Coronary artery (tissue), 2 donors: Measurements from ENCODE around the gene RNF13.
"Not testable (repeated sequence)": the region's sequence is repeated elsewhere in the genome, so short reads cannot be mapped to it uniquely, and the experiment has no call there.

Experiments used
- DNase-seq: peaks from one replicate; pipeline ENCODE4 v3.0.0-alpha.2; 2017; ENCODE audit warnings: low spot score
- H3K27ac ChIP-seq, 2 donors: fragments of 200-600 bp; sonication (generic); one replicate each; pipeline ENCODE4 v1.5.1; 2016 to 2019
- H3K4me3 ChIP-seq: fragments of 200-600 bp; sonication (generic); 2 replicates; pipeline ENCODE4 v1.5.1; 2016; ENCODE audit warnings: mild to moderate bottlenecking, moderate library complexity
- TF ChIP-seq, protein P1 (sequence below): fragments of 200-600 bp; sonication (generic); IDR thresholded peaks from one replicate; pipeline ENCODE4 v1.5.1; 2019; ENCODE audit warnings: antibody characterized with exemption

The RNF13 gene

GRCh38 chr3:149881879-149882278 lies 68.9 kb downstream of the RNF13 start:
- no peak overlapping the region for H3K4me3 ChIP-seq
- no peak for DNase-seq
- TF ChIP-seq, protein P1, sequence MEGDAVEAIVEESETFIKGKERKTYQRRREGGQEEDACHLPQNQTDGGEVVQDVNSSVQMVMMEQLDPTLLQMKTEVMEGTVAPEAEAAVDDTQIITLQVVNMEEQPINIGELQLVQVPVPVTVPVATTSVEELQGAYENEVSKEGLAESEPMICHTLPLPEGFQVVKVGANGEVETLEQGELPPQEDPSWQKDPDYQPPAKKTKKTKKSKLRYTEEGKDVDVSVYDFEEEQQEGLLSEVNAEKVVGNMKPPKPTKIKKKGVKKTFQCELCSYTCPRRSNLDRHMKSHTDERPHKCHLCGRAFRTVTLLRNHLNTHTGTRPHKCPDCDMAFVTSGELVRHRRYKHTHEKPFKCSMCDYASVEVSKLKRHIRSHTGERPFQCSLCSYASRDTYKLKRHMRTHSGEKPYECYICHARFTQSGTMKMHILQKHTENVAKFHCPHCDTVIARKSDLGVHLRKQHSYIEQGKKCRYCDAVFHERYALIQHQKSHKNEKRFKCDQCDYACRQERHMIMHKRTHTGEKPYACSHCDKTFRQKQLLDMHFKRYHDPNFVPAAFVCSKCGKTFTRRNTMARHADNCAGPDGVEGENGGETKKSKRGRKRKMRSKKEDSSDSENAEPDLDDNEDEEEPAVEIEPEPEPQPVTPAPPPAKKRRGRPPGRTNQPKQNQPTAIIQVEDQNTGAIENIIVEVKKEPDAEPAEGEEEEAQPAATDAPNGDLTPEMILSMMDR = no peak
- no peak overlapping the region for H3K27ac ChIP-seq

DNA sequence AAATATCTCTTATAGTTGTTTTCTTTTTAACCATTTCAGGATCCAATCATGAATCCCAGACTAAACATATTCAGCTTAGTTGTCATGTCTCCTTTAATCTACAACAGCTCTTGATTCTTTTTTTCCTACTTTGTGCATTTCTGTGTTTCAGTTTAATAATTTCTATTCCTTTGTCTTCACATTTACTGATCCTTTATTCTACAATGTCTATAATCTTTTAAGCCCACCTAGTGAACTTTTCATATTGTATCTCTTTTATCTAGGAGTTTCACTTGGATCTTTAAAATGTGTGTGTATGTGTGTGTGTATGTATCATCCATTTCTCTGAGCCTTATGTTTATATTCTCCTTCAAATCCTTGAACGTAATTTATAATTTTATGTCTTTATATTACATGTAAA lies 70.1 kb downstream of the RNF13 start:
- TF ChIP-seq, protein P1 = no peak
- H3K4me3 ChIP-seq = no peak overlapping the region
- no peak for DNase-seq
- H3K27ac ChIP-seq = no peak overlapping the region

DNA sequence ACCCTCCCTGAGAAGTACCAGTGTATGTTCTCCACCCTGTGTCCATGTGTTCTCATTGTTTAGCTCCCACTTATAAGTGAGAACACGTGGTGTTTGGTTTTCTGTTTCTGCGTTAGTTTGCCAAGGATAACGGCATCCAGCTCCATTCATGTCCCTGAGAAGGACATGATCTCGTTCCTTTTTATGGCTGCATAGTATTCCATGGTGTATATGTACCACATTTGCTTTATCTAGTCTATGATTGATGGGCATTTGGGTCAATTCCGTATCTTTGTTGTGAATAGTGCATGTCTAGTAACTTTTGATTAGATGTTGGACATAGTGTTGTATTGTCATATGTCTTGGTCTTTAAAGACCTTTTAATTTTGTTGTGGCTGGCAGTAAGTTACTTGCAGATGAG lies 70.8 kb downstream of the RNF13 start:
- not testable (repeated sequence) for DNase-seq, H3K4me3 ChIP-seq, H3K27ac ChIP-seq

DNA sequence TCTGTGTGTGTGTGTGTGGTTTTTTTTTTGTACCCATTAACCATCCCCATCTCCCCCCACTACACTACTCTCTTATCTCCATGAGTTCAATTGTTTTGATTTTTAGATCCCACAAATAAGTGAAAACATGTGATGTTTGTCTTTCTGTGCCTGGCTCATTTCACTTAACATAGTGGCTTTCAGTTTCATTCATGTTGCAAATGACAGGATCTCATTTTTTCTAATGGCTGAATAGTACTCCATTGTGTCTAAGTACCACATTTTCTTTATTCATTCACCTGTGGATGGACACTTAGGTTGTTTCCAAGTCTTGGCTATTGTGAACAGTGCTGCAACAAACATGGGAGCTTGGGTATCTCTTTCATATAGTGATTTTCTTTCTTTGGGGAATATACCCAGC lies 71.8 kb downstream of the RNF13 start:
- DNase-seq, H3K4me3 ChIP-seq, H3K27ac ChIP-seq: not testable (repeated sequence)

- Histone ChIP-seq H3K4me3 (no peak overlapping the region), H3K27ac (no peak overlapping the region)
- DNase-seq = no peak
- TF ChIP-seq, protein P1 = no peak
Observed at GRCh38 chr3:149886957-149887356, 73.9 kb downstream of the RNF13 start.

DNA sequence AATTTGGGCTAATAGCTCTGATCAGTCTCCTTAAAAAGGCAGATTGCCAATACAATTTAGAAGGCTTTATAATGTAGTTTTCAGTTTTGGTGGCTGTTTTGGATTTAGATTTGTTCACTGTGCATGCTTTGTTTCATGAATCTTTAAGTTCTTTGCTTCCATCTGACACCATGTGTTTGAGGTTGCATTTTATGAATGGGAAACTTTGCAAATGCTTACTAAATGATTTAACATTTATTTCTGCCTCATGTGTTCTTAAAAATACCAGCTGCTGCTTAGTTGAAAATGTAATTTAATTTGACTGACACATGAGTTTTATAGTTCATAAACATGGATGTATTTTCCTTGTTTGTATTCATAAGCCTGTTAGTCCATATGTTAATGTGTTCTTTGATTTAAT lies 78.6 kb downstream of the RNF13 start:
- DNase-seq = no peak
- TF ChIP-seq, protein P1 = no peak
- Histone ChIP-seq H3K4me3 (no peak overlapping the region), H3K27ac (no peak overlapping the region)

DNA sequence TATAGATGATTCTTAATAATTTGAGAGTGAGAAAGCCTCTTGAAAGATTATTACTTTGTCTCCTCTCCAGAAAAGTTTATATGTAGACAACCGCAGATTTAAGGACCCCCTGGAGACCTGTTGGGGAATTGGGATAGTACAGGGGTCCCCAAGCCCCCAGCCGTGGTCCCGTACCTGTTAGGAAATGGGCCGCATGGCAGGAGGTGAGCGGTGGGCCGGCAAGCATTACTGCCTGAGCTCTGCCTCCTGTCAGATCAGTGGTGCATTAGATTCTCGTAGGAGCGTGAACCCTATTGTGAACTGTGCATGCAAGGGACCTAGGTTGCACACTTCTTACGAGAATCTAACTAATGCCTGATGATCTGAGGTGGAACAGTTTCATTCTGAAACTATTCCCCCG lies 79.4 kb downstream of the RNF13 start:
- no peak for DNase-seq
- Histone ChIP-seq H3K4me3 (no peak overlapping the region), H3K27ac (no peak overlapping the region)
- TF ChIP-seq, protein P1 = no peak

DNA sequence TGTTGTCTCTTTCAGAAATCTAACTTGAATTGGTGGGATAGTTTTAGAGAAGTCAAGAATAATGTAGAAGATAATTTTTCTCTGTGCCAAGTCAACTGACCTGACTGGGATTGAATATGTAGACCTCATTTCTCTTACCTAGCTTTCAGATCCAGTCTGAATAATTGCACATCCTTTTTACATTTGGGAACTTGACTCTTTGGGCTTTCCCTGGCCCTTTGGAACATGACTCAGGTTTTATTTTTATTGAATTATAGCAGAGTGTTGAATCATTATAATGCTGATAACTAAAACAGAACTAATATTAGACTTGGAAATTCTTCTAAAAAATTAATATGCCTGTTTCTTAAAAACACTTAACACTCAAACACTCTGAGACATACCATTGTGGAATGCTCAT lies 81.2 kb downstream of the RNF13 start:
- no peak overlapping the region for H3K4me3 ChIP-seq
- no peak overlapping the region for H3K27ac ChIP-seq
- TF ChIP-seq, protein P1 = no peak
- no peak for DNase-seq
